ENCODE measurements around the gene UBD.

DNA sequence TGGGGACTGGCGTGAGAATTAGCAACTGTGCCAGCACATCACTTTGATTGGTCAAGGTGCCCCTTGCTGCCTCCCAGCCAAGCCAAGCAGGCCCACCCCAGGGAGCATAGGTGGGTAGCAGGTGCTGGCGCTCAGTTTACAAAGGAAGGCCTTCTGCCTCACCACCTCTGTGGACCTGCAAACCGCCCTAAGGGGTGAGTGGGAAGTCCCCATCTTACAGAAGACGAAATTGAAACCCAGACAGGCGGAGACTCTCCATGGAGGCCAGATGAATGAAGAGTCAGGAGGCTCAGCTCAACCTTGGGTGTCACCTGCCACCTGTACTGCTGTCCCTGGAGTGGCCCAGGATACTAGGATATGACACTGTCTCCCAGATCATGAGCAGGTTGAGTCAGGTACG lies 50.3 kb downstream of the UBD start:
- TF ChIP-seq, protein P1, sequence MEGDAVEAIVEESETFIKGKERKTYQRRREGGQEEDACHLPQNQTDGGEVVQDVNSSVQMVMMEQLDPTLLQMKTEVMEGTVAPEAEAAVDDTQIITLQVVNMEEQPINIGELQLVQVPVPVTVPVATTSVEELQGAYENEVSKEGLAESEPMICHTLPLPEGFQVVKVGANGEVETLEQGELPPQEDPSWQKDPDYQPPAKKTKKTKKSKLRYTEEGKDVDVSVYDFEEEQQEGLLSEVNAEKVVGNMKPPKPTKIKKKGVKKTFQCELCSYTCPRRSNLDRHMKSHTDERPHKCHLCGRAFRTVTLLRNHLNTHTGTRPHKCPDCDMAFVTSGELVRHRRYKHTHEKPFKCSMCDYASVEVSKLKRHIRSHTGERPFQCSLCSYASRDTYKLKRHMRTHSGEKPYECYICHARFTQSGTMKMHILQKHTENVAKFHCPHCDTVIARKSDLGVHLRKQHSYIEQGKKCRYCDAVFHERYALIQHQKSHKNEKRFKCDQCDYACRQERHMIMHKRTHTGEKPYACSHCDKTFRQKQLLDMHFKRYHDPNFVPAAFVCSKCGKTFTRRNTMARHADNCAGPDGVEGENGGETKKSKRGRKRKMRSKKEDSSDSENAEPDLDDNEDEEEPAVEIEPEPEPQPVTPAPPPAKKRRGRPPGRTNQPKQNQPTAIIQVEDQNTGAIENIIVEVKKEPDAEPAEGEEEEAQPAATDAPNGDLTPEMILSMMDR (IDR thresholded peaks at IDR 0.05), result no peak
- no peak for TF ChIP-seq POLR2A (IDR thresholded peaks at IDR 0.05)
